ENCODE results near the gene SNTG2.

Gene SNTG2

DNA sequence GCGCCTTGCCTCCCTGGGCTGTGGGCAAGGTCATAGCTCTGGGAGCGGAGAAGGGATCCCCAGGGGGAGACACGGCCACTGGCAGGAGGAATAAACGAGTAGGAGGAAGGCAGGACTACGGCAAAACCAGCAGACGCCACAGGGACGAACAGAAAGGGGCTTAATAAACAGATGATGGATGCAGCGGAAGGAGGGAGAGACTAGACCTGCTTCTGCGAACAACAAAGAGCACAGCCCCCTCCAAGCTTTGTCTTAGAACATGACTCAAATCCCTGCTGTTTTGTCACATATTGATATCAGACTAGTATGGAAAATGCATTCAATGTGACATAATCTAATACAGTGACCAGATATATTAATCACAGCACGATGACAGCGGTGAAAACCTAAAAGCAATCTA is 306.7 kb downstream of the SNTG2 start:
- TF ChIP-seq, protein P1, sequence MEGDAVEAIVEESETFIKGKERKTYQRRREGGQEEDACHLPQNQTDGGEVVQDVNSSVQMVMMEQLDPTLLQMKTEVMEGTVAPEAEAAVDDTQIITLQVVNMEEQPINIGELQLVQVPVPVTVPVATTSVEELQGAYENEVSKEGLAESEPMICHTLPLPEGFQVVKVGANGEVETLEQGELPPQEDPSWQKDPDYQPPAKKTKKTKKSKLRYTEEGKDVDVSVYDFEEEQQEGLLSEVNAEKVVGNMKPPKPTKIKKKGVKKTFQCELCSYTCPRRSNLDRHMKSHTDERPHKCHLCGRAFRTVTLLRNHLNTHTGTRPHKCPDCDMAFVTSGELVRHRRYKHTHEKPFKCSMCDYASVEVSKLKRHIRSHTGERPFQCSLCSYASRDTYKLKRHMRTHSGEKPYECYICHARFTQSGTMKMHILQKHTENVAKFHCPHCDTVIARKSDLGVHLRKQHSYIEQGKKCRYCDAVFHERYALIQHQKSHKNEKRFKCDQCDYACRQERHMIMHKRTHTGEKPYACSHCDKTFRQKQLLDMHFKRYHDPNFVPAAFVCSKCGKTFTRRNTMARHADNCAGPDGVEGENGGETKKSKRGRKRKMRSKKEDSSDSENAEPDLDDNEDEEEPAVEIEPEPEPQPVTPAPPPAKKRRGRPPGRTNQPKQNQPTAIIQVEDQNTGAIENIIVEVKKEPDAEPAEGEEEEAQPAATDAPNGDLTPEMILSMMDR (IDR thresholded peaks at IDR 0.05), result no peak
- Histone ChIP-seq H3K4me3 (no peak overlapping the region), H3K27ac (no peak overlapping the region)
- DNase-seq (ENCODE audit: low spot score), result no peak

DNA sequence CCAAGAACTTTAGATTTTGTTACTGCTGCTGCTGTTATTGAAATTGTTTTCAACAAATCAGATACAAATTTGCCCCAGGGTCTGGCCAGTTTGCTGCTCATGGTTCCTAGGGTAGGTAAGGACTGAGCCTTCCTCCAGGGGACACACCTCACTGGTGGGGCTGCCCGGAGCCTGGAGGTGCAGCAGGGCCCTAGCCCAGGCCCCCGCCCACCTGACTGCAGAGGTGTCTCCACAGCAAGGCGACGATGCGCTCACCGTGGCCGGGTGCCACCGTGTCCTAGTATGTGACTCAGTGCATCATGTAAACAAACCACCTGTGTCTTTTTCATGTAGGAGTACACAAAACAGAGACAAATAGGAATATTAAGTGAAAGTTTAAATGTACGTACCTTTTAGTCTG is 309.1 kb downstream of the SNTG2 start:
- TF ChIP-seq, protein P1 (IDR thresholded peaks at IDR 0.05), result no peak
- H3K27ac ChIP-seq, result no peak overlapping the region
- no peak overlapping the region for H3K4me3 ChIP-seq
- DNase-seq (ENCODE audit: low spot score), result no peak

DNA sequence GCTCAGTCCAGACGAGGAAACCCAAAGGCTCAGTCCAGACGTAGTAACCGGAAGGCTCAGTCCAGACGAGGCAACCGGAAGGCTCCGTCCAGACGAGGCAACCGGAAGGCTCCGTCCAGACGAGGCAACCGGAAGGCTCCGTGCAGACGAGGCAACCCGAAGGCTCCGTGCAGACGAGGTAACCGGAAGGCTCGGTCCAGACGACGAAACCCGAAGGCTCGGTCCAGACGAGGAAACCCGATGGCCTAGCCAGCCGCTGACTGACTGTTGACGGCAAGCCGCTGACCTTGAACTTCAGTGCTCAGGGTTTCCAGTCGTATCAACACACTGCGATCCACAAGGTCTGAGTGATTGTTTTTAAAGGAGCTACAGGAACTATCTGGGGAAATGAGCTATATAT is 312.0 kb downstream of the SNTG2 start:
- Histone ChIP-seq H3K27ac (no peak overlapping the region), H3K4me3 (no peak overlapping the region)
- TF ChIP-seq, protein P1 (IDR thresholded peaks at IDR 0.05), result no peak
- no peak for DNase-seq (ENCODE audit: low spot score)

DNA sequence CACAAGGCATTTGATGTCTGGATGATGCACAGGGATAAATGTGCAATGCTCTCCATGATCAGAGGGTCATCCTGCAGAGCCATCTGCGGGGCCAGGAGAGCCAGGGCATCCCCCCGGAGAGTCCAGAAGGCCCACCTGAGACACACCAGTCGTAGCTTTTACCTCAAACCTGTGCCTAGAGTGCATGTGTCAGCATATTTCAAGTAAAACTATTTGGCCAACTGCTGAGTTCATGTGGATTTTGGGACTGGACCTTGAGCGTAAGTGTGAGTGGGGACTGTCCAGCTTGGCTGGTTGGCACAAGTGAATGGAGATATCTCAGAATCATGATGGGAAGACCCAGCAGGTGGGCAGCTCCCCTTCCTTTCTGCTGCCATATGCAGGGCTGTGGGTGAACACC is 314.8 kb downstream of the SNTG2 start:
- no peak for DNase-seq (ENCODE audit: low spot score)
- H3K4me3 ChIP-seq, result no peak overlapping the region
- H3K27ac ChIP-seq, result no peak overlapping the region
- TF ChIP-seq, protein P1 (IDR thresholded peaks at IDR 0.05), result no peak

- DNase-seq (ENCODE audit: low spot score), result no peak
- H3K27ac ChIP-seq, result no peak overlapping the region
- H3K4me3 ChIP-seq, result no peak overlapping the region
- TF ChIP-seq, protein P1 (IDR thresholded peaks at IDR 0.05), result no peak
Measured at GRCh38 chr2:1266351-1266750, 315.7 kb downstream of the SNTG2 start.

- Histone ChIP-seq H3K4me3 (no peak overlapping the region), H3K27ac (no peak overlapping the region)
- no peak for DNase-seq (ENCODE audit: low spot score)
- TF ChIP-seq, protein P1 (IDR thresholded peaks at IDR 0.05), result no peak
Measured at GRCh38 chr2:1268034-1268433, 317.4 kb downstream of the SNTG2 start.

- DNase-seq (ENCODE audit: low spot score), result no peak
- TF ChIP-seq, protein P1 (IDR thresholded peaks at IDR 0.05), result no peak
- Histone ChIP-seq H3K4me3 (no peak overlapping the region), H3K27ac (no peak overlapping the region)
Measured at GRCh38 chr2:1269812-1270211, 319.2 kb downstream of the SNTG2 start.

Data from coronary artery (tissue), 2 donors.